ENCODE measurements around the gene ZMIZ2.

- TF ChIP-seq CTCF (conservative IDR thresholded peaks at IDR 0.05 in 1 of 2, IDR thresholded peaks at IDR 0.05 in 1 of 2; ENCODE audit: low read depth in 1 of 2, low read length in 2 of 2), result no peak
- TF ChIP-seq EZH2 (IDR thresholded peaks at IDR 0.05; ENCODE audit: low read length, missing control alignments), result no peak
Observed at GRCh38 chr7:44756904-44757303, 8.3 kb downstream of the ZMIZ2 start.
